Liver (tissue), 3 donors: ENCODE data around the gene ANO8.

Experiments used
- CTCF ChIP-seq: fragments of 150-350 bp; IDR thresholded peaks from 2 replicates; pipeline ENCODE4 v1.5.1; 2017; ENCODE audit warnings: improper control_type of control experiment, low read depth, low read length; ENCODE audit not compliant: missing input control
- FOXA1 ChIP-seq: IDR thresholded peaks from 2 replicates; pipeline ENCODE4 v1.6.1; 2016; ENCODE audit warnings: antibody characterized with exemption
- GABPA ChIP-seq, 2 donors: IDR thresholded peaks in 1 of 2; conservative IDR thresholded peaks in 1 of 2; 2 replicates each; pipeline ENCODE4 v1.6.1; 2016; ENCODE audit warnings: antibody characterized with exemption in 2 of 2, mild to moderate bottlenecking in 1 of 2, moderate library complexity in 1 of 2
- SP1 ChIP-seq: IDR thresholded peaks from 2 replicates; pipeline ENCODE4 v1.6.1; 2018; ENCODE audit warnings: antibody characterized with exemption, mild to moderate bottlenecking
- TAF1 ChIP-seq: conservative IDR thresholded peaks from 2 replicates; pipeline ENCODE4 v1.6.1; 2016; ENCODE audit warnings: antibody characterized with exemption, mild to moderate bottlenecking
- YY1 ChIP-seq: IDR thresholded peaks from 2 replicates; pipeline ENCODE4 v1.6.1; 2016; ENCODE audit warnings: antibody characterized with exemption, mild to moderate bottlenecking
- ZBTB33 ChIP-seq: IDR thresholded peaks from 2 replicates; pipeline ENCODE4 v1.6.1; 2016; ENCODE audit warnings: antibody characterized with exemption
- TF ChIP-seq, protein P1 (sequence below): IDR thresholded peaks from 2 replicates; pipeline ENCODE4 v1.6.1; 2016; ENCODE audit warnings: antibody characterized with exemption
- TF ChIP-seq, protein P2 (sequence below): IDR thresholded peaks from 2 replicates; pipeline ENCODE4 v1.6.1; 2016; ENCODE audit warnings: antibody characterized with exemption, mild to moderate bottlenecking
- TF ChIP-seq, protein P3 (sequence below): IDR thresholded peaks from 2 replicates; pipeline ENCODE4 v1.6.1; 2016; ENCODE audit warnings: antibody characterized with exemption
- donor health status: healthy.
- donor health status: healthy.

- no peak for TF ChIP-seq CTCF
- no peak for TF ChIP-seq FOXA1
- TF ChIP-seq, protein P1, sequence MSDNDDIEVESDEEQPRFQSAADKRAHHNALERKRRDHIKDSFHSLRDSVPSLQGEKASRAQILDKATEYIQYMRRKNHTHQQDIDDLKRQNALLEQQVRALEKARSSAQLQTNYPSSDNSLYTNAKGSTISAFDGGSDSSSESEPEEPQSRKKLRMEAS, result no peak
- no peak for TF ChIP-seq TAF1
- TF ChIP-seq, protein P2, sequence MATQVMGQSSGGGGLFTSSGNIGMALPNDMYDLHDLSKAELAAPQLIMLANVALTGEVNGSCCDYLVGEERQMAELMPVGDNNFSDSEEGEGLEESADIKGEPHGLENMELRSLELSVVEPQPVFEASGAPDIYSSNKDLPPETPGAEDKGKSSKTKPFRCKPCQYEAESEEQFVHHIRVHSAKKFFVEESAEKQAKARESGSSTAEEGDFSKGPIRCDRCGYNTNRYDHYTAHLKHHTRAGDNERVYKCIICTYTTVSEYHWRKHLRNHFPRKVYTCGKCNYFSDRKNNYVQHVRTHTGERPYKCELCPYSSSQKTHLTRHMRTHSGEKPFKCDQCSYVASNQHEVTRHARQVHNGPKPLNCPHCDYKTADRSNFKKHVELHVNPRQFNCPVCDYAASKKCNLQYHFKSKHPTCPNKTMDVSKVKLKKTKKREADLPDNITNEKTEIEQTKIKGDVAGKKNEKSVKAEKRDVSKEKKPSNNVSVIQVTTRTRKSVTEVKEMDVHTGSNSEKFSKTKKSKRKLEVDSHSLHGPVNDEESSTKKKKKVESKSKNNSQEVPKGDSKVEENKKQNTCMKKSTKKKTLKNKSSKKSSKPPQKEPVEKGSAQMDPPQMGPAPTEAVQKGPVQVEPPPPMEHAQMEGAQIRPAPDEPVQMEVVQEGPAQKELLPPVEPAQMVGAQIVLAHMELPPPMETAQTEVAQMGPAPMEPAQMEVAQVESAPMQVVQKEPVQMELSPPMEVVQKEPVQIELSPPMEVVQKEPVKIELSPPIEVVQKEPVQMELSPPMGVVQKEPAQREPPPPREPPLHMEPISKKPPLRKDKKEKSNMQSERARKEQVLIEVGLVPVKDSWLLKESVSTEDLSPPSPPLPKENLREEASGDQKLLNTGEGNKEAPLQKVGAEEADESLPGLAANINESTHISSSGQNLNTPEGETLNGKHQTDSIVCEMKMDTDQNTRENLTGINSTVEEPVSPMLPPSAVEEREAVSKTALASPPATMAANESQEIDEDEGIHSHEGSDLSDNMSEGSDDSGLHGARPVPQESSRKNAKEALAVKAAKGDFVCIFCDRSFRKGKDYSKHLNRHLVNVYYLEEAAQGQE, result no peak
- TF ChIP-seq ZBTB33, result no peak
- no peak for TF ChIP-seq GABPA (IDR thresholded peaks at IDR 0.05 in 1 of 2, conservative IDR thresholded peaks at IDR 0.05 in 1 of 2)
- no peak for TF ChIP-seq SP1
- TF ChIP-seq, protein P3, sequence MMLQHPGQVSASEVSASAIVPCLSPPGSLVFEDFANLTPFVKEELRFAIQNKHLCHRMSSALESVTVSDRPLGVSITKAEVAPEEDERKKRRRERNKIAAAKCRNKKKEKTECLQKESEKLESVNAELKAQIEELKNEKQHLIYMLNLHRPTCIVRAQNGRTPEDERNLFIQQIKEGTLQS, result no peak
- no peak for TF ChIP-seq YY1
These were observed 3.6 kb downstream of the ANO8 start for GRCh38 chr19:17331045-17331558.
